K562 (cell line): ENCODE results near the gene PEX13. TPM values are rescaled to one million over a fixed set of nuclear protein-coding genes. Genes with fewer than 3 reads are reported as not detected.

Experiments used
- CEBPB ChIP-seq: fragments of 450-650 bp; IDR thresholded peaks from 2 replicates; pipeline ENCODE4 v1.6.1; 2016; ENCODE audit warnings: missing genetic modification characterization, missing compliant biosample characterization
- CHD2 ChIP-seq: IDR thresholded peaks from 2 replicates; pipeline ENCODE4 v1.6.1; 2011; ENCODE audit warnings: low read depth, low read length
- CTBP1 ChIP-seq: fragments of 450-650 bp; IDR thresholded peaks from 2 replicates; pipeline ENCODE4 v1.6.1; 2016; ENCODE audit warnings: borderline replicate concordance
- CXXC5 ChIP-seq: fragments of 250-450 bp; sonication (Bioruptor Pico); IDR thresholded peaks from 2 replicates; pipeline ENCODE4 v1.8.0; 2022; ENCODE audit warnings: inconsistent platforms, mild to moderate bottlenecking, moderate library complexity
- EHMT2 ChIP-seq: fragments of 450-650 bp; IDR thresholded peaks from 2 replicates; pipeline ENCODE4 v1.6.1; 2018; ENCODE audit warnings: antibody characterized with exemption
- HDAC1 ChIP-seq, 2 experiments: fragments of 450-650 bp; IDR thresholded peaks; 2 replicates each; pipeline ENCODE4 v1.6.1; 2016 to 2017; ENCODE audit warnings: inconsistent platforms in 1 of 2, mild to moderate bottlenecking in 1 of 2, moderate library complexity in 1 of 2
- MCM5 ChIP-seq: fragments of 450-650 bp; IDR thresholded peaks from 2 replicates; pipeline ENCODE4 v1.6.1; 2016; ENCODE audit warnings: low read depth
- MTA3 ChIP-seq: fragments of 450-650 bp; formaldehyde crosslinking; IDR thresholded peaks from 2 replicates; pipeline ENCODE4 v1.6.1; 2017; ENCODE audit warnings: mild to moderate bottlenecking, borderline replicate concordance
- NCOA1 ChIP-seq: fragments of 450-650 bp; IDR thresholded peaks from 2 replicates; pipeline ENCODE4 v1.6.1; 2016; ENCODE audit warnings: low read depth
- NR2C2 ChIP-seq, 2 experiments: fragments of 200-800 bp in 1 of 2; sonication (Bioruptor generic) in 1 of 2; sonication (generic) in 1 of 2; formaldehyde crosslinking in 1 of 2; IDR thresholded peaks; 2 replicates each; pipeline versions ENCODE4 v1.6.1 to v1.8.0; 2016 to 2022; ENCODE audit warnings: mild to moderate bottlenecking in 1 of 2, missing compliant biosample characterization in 1 of 2, missing genetic modification characterization in 1 of 2, missing genetic modification reagents in 1 of 2
- PHF21A ChIP-seq: fragments of 450-650 bp; IDR thresholded peaks from 2 replicates; pipeline ENCODE4 v1.6.1; 2017; ENCODE audit warnings: low read depth, borderline replicate concordance
- PYGO2 ChIP-seq: fragments of 450-650 bp; IDR thresholded peaks from 2 replicates; pipeline ENCODE4 v1.6.1; 2016; ENCODE audit warnings: mild to moderate bottlenecking, missing genetic modification characterization, moderate library complexity, missing compliant biosample characterization
- SAP30 ChIP-seq: fragments of 200-600 bp; sonication (generic); IDR thresholded peaks from 2 replicates; pipeline ENCODE4 v1.6.1; 2012; ENCODE audit warnings: borderline replicate concordance, low read depth, mild to moderate bottlenecking, moderate library complexity, low read length, control low read depth, inconsistent platforms; ENCODE audit not compliant: insufficient read depth, poor library complexity, severe bottlenecking
- SIN3B ChIP-seq: fragments of 450-650 bp; IDR thresholded peaks from 2 replicates; pipeline ENCODE4 v1.6.1; 2017; ENCODE audit warnings: low read depth, mild to moderate bottlenecking, moderate library complexity
- ZBTB1 ChIP-seq: sonication (generic); formaldehyde crosslinking; IDR thresholded peaks from 2 replicates; pipeline ENCODE4 v1.8.1; 2023; ENCODE audit warnings: missing genetic modification reagents, low read depth, mild to moderate bottlenecking, borderline replicate concordance
- ZBTB2 ChIP-seq: fragments of 450-650 bp; IDR thresholded peaks from 2 replicates; pipeline ENCODE4 v1.6.1; 2016; ENCODE audit warnings: antibody characterized with exemption
- polyA plus RNA-seq, 8 experiments: library from polyadenylated mRNA; depleted of rRNA in 4 of 8; stranded (reverse) in 5 of 8; unstranded in 3 of 8; fragments of >200 nt; fragmentation: Nextera tagmentation in 2 of 8; fragmentation: Illumina TruSeq in 1 of 8; extraction: Ambion mirVana in 2 of 8; extraction: Trizol in 1 of 8; gene quantifications; 2 replicates each; pipeline versions ENCODE4 v1.2.1 to v1.2.3, GENCODE V29; 2011 to 2014; ENCODE audit warnings: inconsistent platforms in 1 of 8, missing spikeins in 1 of 8
- total RNA-seq, 7 experiments: library from RNA; depleted of rRNA in 6 of 7; stranded (reverse); fragments of >200 nt in 6 of 7; fragmentation: Illumina TruSeq in 2 of 7; extraction: Trizol in 2 of 7; gene quantifications; 2 replicates each; pipeline versions ENCODE4 v1.2.1 to v1.2.3, GENCODE V29; 2011 to 2021; ENCODE audit warnings: low replicate concordance in 1 of 7
- TF ChIP-seq, protein P1 (sequence below), 2 experiments: IDR thresholded peaks in 1 of 2; conservative IDR thresholded peaks in 1 of 2; 2 replicates each; pipeline ENCODE4 v1.6.1; 2016; ENCODE audit warnings: low read depth in 2 of 2, mild to moderate bottlenecking in 1 of 2, missing compliant biosample characterization in 1 of 2, missing genetic modification characterization in 1 of 2, moderate library complexity in 1 of 2
- TF ChIP-seq, protein P2 (sequence below): fragments of 450-650 bp; formaldehyde crosslinking; IDR thresholded peaks from 2 replicates; pipeline ENCODE4 v1.4.0; 2022; ENCODE audit warnings: missing genetic modification characterization
- TF ChIP-seq, protein P3 (sequence below): fragments of 250-450 bp; sonication (Bioruptor Pico); IDR thresholded peaks from 2 replicates; pipeline ENCODE4 v1.4.0; 2020; ENCODE audit warnings: borderline replicate concordance

PEX13 gene
- total and polyA plus RNA-seq, 9 of the 15 experiments (the other 6 are each of a cell fraction or from before 2014, with no cell fraction given), result 4.0 to 30.4 (median 18.8) TPM

DNA sequence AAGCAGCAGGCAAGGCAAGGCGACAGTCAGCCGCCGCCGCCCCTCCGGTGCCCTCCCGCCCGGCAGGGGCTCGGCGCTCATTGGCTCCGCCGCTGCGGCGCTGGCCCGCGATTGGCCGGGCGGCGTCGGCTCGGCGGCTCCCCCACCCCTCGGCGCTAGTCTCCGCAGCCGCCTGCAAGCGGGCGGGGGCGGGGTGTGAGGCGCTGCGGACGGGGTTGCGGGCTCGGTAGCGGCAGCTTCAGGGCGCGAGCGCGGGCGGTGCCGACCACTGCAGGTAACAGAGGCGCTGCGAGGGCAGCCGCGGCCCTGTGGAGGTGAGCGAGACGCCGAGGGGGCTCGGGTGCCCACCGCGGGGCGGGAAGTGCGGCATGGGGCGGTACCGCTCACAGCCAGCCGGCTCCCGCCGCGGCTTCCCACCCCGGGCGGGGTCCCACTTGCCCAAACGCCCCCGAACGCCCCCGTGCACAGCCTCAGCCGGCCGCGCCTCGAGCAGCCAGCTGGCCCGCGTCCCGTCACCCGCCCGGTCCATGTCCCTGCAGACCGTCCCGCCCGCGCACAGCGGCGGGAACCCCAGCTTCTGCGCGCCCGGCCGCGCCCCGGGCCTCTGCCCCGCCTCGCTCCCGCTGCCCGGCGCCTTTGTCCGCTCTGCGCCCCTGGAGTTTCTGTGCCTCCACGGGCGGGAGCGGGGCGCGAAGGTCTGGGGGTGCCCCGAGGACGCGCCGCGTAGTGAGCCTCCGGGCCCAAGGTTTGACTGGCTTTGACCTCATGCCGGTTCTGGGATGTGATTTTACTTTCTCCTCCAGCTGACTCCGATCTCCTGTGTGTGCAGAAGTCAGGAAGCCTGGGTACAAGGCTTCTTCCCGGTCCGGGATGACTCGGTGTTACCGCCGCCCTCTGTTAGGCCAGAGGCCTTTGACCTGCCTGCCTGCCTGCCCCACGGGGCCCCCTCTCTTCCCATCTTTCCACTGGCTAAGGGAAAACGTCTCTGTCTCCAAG is 48.5 kb downstream of the PEX13 start, which contains the start of gene SANBR (continued):
- TF ChIP-seq, protein P1, sequence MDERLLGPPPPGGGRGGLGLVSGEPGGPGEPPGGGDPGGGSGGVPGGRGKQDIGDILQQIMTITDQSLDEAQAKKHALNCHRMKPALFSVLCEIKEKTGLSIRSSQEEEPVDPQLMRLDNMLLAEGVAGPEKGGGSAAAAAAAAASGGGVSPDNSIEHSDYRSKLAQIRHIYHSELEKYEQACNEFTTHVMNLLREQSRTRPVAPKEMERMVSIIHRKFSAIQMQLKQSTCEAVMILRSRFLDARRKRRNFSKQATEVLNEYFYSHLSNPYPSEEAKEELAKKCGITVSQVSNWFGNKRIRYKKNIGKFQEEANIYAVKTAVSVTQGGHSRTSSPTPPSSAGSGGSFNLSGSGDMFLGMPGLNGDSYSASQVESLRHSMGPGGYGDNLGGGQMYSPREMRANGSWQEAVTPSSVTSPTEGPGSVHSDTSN (CRISPR knock-in tag; IDR thresholded peaks at IDR 0.05; ENCODE audit: low read depth), result no peak
- TF ChIP-seq, protein P1 (tag; conservative IDR thresholded peaks at IDR 0.05; ENCODE audit: low read depth), result no peak
- TF ChIP-seq NCOA1 (no peak), CHD2 (0 out of 2 replicates have a peak, but pooled peaks have one; percentile 45), EHMT2 (no peak), CTBP1 (peak; percentile 95), PYGO2 (tag) (no peak), ZBTB1 (CRISPR knock-in tag) (peak; percentile 90), MCM5 (no peak), CEBPB (tag) (no peak), PHF21A (no peak), HDAC1 (IDR thresholded peaks at IDR 0.05) (no peak), ZBTB2 (no peak), NR2C2 (CRISPR knock-in tag; IDR thresholded peaks at IDR 0.05) (no peak), NR2C2 (tag; IDR thresholded peaks at IDR 0.05) (peak; percentile 58; the same call in 1 of the 2 replicates), SIN3B (0 out of 2 replicates have a peak, but pooled peaks have one; percentile 22), CXXC5 (CRISPR knock-in tag) (peak; percentile 88), MTA3 (0 out of 2 replicates have a peak, but pooled peaks have one; percentile 51), SAP30 (peak; percentile 38)
- TF ChIP-seq, protein P2, sequence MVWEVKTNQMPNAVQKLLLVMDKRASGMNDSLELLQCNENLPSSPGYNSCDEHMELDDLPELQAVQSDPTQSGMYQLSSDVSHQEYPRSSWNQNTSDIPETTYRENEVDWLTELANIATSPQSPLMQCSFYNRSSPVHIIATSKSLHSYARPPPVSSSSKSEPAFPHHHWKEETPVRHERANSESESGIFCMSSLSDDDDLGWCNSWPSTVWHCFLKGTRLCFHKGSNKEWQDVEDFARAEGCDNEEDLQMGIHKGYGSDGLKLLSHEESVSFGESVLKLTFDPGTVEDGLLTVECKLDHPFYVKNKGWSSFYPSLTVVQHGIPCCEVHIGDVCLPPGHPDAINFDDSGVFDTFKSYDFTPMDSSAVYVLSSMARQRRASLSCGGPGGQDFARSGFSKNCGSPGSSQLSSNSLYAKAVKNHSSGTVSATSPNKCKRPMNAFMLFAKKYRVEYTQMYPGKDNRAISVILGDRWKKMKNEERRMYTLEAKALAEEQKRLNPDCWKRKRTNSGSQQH (CRISPR knock-in tag), result no peak
- TF ChIP-seq, protein P3, sequence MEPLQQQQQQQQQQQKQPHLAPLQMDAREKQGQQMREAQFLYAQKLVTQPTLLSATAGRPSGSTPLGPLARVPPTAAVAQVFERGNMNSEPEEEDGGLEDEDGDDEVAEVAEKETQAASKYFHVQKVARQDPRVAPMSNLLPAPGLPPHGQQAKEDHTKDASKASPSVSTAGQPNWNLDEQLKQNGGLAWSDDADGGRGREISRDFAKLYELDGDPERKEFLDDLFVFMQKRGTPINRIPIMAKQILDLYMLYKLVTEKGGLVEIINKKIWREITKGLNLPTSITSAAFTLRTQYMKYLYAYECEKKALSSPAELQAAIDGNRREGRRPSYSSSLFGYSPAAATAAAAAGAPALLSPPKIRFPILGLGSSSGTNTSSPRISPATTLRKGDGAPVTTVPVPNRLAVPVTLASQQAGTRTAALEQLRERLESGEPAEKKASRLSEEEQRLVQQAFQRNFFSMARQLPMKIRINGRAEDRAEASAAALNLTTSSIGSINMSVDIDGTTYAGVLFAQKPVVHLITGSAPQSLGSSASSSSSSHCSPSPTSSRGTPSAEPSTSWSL (CRISPR knock-in tag), result 0 out of 2 replicates have a peak, but pooled peaks have one; percentile 41
